Astrocyte (in vitro differentiated cells and primary cell): ENCODE data around the gene H6PD. TPM values are rescaled to one million over a fixed set of nuclear protein-coding genes. Genes with fewer than 3 reads are reported as not detected.
A peak's percentile ranks its signal among the peaks of the same experiment; 100 is the strongest.

Experiments
- DNase-seq: peaks from one replicate; pipeline ENCODE4 v3.0.0-alpha.2; 2010; ENCODE audit warnings: low read depth
- FAIRE-seq: peaks from 2 replicates; lab custom pipeline; 2011; peaks lifted over from hg19 to GRCh38; lab: Jason Lieb, UNC
- H2AFZ ChIP-seq: 2 replicates; pipeline ENCODE4 v1.6.0; 2012; ENCODE audit warnings: low read depth, low read length, inconsistent platforms
- H3K27ac ChIP-seq: 2 replicates; pipeline ENCODE4 v1.5.1; 2011; ENCODE audit warnings: low read depth, low read length, inconsistent platforms
- H3K27me3 ChIP-seq: 2 replicates; pipeline ENCODE4 v1.6.0; 2011; ENCODE audit warnings: low read length, inconsistent platforms; ENCODE audit not compliant: insufficient read depth
- H3K36me3 ChIP-seq: 2 replicates; pipeline ENCODE4 v1.5.1; 2011; ENCODE audit warnings: low read length, inconsistent platforms; ENCODE audit not compliant: insufficient read depth
- H3K4me1 ChIP-seq: 2 replicates; pipeline ENCODE4 v1.5.1; 2011; ENCODE audit warnings: low read length, inconsistent platforms; ENCODE audit not compliant: insufficient read depth
- H3K4me2 ChIP-seq: 2 replicates; pipeline ENCODE4 v1.6.0; 2012; ENCODE audit warnings: low read length, inconsistent platforms
- H3K4me3 ChIP-seq: 2 replicates; pipeline ENCODE4 v1.5.1; 2011; ENCODE audit warnings: low read depth, mild to moderate bottlenecking, low read length, inconsistent platforms; ENCODE audit not compliant: insufficient read depth
- H3K79me2 ChIP-seq: 2 replicates; pipeline ENCODE4 v1.6.0; 2012; ENCODE audit warnings: mild to moderate bottlenecking, low read length, inconsistent platforms; ENCODE audit not compliant: insufficient read depth
- H3K9ac ChIP-seq: 2 replicates; pipeline ENCODE4 v1.6.0; 2012; ENCODE audit warnings: mild to moderate bottlenecking, low read length, inconsistent platforms
- H3K9me3 ChIP-seq: 2 replicates; pipeline ENCODE4 v1.5.1; 2012; ENCODE audit warnings: low read depth, mild to moderate bottlenecking, low read length, inconsistent platforms; ENCODE audit not compliant: insufficient read depth
- H4K20me1 ChIP-seq: 2 replicates; pipeline ENCODE4 v1.6.0; 2012; ENCODE audit warnings: low read length, inconsistent platforms; ENCODE audit not compliant: insufficient read depth
- H3K27ac Mint-ChIP-seq: one replicate; pipeline ENCODE4 v1.8.0; 2021; ENCODE audit warnings: mild to moderate bottlenecking, mixed read lengths; ENCODE audit not compliant: unreplicated experiment
- H3K27me3 Mint-ChIP-seq: one replicate; pipeline ENCODE4 v1.8.0; 2021; ENCODE audit warnings: low read depth, mixed read lengths; ENCODE audit not compliant: unreplicated experiment
- H3K36me3 Mint-ChIP-seq: one replicate; pipeline ENCODE4 v1.8.0; 2021; ENCODE audit warnings: low read depth, mixed read lengths; ENCODE audit not compliant: unreplicated experiment
- H3K4me1 Mint-ChIP-seq: one replicate; pipeline ENCODE4 v1.8.0; 2021; ENCODE audit warnings: low read depth, mixed read lengths; ENCODE audit not compliant: unreplicated experiment
- H3K4me3 Mint-ChIP-seq: one replicate; pipeline ENCODE4 v1.8.0; 2021; ENCODE audit warnings: mild to moderate bottlenecking, moderate library complexity, mixed read lengths; ENCODE audit not compliant: unreplicated experiment
- H3K9me3 Mint-ChIP-seq: one replicate; pipeline ENCODE4 v1.8.0; 2021; ENCODE audit warnings: mild to moderate bottlenecking, mixed read lengths; ENCODE audit not compliant: unreplicated experiment
- EZH2 ChIP-seq: IDR thresholded peaks from 2 replicates; pipeline ENCODE4 v1.6.1; 2012; ENCODE audit warnings: mild to moderate bottlenecking, low read length, inconsistent platforms; ENCODE audit not compliant: insufficient read depth
- total RNA-seq: library from RNA; stranded (reverse); gene quantifications from 2 replicates; pipeline ENCODE4 v1.2.1, GENCODE V29; 2021
- TF ChIP-seq, protein P1 (sequence below): IDR thresholded peaks from 2 replicates; pipeline ENCODE4 v1.5.1; 2011; ENCODE audit warnings: low read depth, mild to moderate bottlenecking, inconsistent platforms, low read length, moderate library complexity; ENCODE audit not compliant: insufficient read depth

The H6PD gene
- total RNA-seq, 1 donor from 2014 or later: 13.9 TPM

DNA sequence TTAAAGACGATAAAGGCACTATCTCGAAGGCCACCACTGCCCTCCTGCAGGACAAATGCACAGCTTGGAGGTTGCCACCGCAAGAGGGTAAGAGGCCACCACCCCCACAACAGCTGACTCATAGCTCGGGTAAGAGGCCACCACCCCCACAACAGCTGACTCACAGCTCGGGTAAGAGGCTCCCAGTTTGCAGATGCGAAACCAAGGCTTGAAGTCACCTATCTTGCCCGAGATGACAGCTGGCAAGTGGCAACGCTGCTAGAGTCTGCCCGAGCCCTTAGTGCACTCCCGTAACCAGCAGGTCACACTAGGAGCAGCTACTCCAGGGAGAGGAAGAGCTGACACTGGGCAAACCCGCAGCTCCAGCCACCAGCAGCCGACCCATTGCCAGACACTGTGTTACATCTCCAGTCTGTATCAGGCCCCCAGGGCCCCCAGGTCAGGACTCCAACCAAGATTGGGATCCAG, 41.0 kb downstream of the H6PD start:
- Histone ChIP-seq H3K4me3 (peak overlapping the region; percentile 28), H3K27ac (peak overlapping the region; percentile 2), H3K79me2 (no peaks in the 10 kb centered on the region), H3K9me3 (no peaks in the 10 kb centered on the region), H3K4me2 (peak overlapping the region; percentile 79), H2AFZ (no peak overlapping the region), H3K9ac (peak overlapping the region; percentile 30), H3K27me3 (no peaks in the 10 kb centered on the region), H4K20me1 (no peaks in the 10 kb centered on the region), H3K4me1 (peaks cover 36% of the 10 kb centered on the region), H3K36me3 (no peaks in the 10 kb centered on the region)
- TF ChIP-seq, protein P1, sequence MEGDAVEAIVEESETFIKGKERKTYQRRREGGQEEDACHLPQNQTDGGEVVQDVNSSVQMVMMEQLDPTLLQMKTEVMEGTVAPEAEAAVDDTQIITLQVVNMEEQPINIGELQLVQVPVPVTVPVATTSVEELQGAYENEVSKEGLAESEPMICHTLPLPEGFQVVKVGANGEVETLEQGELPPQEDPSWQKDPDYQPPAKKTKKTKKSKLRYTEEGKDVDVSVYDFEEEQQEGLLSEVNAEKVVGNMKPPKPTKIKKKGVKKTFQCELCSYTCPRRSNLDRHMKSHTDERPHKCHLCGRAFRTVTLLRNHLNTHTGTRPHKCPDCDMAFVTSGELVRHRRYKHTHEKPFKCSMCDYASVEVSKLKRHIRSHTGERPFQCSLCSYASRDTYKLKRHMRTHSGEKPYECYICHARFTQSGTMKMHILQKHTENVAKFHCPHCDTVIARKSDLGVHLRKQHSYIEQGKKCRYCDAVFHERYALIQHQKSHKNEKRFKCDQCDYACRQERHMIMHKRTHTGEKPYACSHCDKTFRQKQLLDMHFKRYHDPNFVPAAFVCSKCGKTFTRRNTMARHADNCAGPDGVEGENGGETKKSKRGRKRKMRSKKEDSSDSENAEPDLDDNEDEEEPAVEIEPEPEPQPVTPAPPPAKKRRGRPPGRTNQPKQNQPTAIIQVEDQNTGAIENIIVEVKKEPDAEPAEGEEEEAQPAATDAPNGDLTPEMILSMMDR: no peak
- TF ChIP-seq EZH2: no peak
- peaks cover 5% of the 10 kb centered on the region for H3K27me3 Mint-ChIP-seq
- H3K4me3 Mint-ChIP-seq: peak overlapping the region; percentile 30
- H3K27ac Mint-ChIP-seq: no peak overlapping the region
- peaks cover 2% of the 10 kb centered on the region for H3K36me3 Mint-ChIP-seq
- H3K4me1 Mint-ChIP-seq: peaks cover 33% of the 10 kb centered on the region
- FAIRE-seq (peak; percentile 68), DNase-seq (peak; percentile 91)
- no peaks in the 10 kb centered on the region for H3K9me3 Mint-ChIP-seq

DNA sequence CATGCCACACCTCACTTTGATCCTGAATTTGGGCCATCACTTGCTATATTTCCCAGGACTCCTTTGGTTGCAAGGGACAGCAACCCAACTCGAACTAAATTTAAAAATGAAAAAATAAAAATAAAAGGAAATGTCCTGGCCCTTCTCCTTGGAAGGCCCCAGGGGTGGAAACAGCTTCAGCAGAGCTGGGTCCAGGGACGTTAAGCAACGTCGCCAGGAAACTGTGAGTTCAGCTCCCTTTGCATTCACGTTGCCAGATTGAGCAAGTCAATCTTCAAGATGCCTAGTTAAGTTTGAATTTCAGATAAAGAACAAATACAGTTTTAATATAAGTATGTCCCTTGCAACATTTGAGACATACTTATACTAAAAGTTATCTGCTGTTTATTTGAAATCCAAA, 43.5 kb downstream of the H6PD start:
- Histone ChIP-seq H3K27ac (no peak overlapping the region), H3K9ac (no peak overlapping the region), H3K27me3 (no peaks in the 10 kb centered on the region), H2AFZ (no peak overlapping the region), H3K4me2 (no peak overlapping the region), H3K4me3 (no peak overlapping the region), H3K36me3 (no peaks in the 10 kb centered on the region), H3K79me2 (no peaks in the 10 kb centered on the region), H4K20me1 (no peaks in the 10 kb centered on the region), H3K4me1 (peaks cover 52% of the 10 kb centered on the region), H3K9me3 (no peaks in the 10 kb centered on the region)
- DNase-seq (no peak), FAIRE-seq (no peak)
- Mint-ChIP-seq H3K27ac (no peak overlapping the region), H3K4me1 (peaks cover 44% of the 10 kb centered on the region), H3K4me3 (no peak overlapping the region), H3K36me3 (peaks cover 2% of the 10 kb centered on the region), H3K27me3 (no peaks in the 10 kb centered on the region), H3K9me3 (no peaks in the 10 kb centered on the region)
- no peak for TF ChIP-seq EZH2
- TF ChIP-seq, protein P1: no peak

DNA sequence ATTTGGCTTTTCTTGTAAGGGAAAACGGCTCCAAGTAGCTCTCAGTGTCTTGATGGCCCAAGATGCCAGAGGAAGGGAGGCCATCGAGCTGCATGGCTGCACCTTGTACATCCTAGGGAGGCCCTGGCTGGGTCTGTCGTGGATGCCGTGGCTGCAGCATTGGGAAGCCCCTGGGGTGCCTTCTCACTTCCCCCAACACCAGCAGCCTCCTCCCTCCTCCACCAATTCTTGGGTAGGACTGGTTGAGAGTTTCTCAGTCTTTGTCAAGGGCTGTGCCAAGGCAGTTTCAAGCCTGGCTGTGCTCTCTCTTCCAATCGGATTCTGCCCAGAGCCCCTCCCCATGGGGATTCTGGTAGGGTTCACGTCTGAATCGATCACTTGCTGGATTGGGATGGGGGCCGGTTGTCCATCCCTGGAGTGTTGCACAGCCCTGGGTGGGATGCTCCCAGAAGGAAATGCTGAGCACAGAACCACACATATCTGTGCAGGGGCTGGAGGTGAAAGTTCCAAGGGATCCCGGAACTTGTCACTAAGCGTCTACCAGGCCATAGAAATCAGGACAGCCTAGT, 44.1 kb downstream of the H6PD start:
- Mint-ChIP-seq H3K4me1 (peaks cover 44% of the 10 kb centered on the region), H3K27me3 (no peaks in the 10 kb centered on the region), H3K4me3 (no peak overlapping the region), H3K9me3 (no peaks in the 10 kb centered on the region), H3K36me3 (peaks cover 4% of the 10 kb centered on the region), H3K27ac (no peak overlapping the region)
- Histone ChIP-seq H3K36me3 (no peaks in the 10 kb centered on the region), H2AFZ (no peak overlapping the region), H3K27ac (no peak overlapping the region), H3K9ac (no peak overlapping the region), H3K4me2 (peak overlapping the region; percentile 41), H3K9me3 (no peaks in the 10 kb centered on the region), H3K4me1 (peaks cover 52% of the 10 kb centered on the region), H3K27me3 (no peaks in the 10 kb centered on the region), H3K79me2 (no peaks in the 10 kb centered on the region), H4K20me1 (no peaks in the 10 kb centered on the region), H3K4me3 (no peak overlapping the region)
- DNase-seq (no peak), FAIRE-seq (no peak)
- TF ChIP-seq, protein P1: no peak
- TF ChIP-seq EZH2: no peak
